Neural progenitor cell (in vitro differentiated cells): ENCODE results near the gene RRBP1.

Experiments used
- EZH2 ChIP-seq: fragments of 200-600 bp; sonication (generic); IDR thresholded peaks from 2 replicates; pipeline ENCODE4 v1.6.1; 2017; ENCODE audit warnings: antibody characterized with exemption, mild to moderate bottlenecking, moderate library complexity
- TF ChIP-seq, protein P1 (sequence below): fragments of 200-600 bp; sonication (generic); IDR thresholded peaks from 2 replicates; pipeline ENCODE4 v1.5.1; 2017; ENCODE audit warnings: antibody characterized with exemption, mild to moderate bottlenecking

DNA sequence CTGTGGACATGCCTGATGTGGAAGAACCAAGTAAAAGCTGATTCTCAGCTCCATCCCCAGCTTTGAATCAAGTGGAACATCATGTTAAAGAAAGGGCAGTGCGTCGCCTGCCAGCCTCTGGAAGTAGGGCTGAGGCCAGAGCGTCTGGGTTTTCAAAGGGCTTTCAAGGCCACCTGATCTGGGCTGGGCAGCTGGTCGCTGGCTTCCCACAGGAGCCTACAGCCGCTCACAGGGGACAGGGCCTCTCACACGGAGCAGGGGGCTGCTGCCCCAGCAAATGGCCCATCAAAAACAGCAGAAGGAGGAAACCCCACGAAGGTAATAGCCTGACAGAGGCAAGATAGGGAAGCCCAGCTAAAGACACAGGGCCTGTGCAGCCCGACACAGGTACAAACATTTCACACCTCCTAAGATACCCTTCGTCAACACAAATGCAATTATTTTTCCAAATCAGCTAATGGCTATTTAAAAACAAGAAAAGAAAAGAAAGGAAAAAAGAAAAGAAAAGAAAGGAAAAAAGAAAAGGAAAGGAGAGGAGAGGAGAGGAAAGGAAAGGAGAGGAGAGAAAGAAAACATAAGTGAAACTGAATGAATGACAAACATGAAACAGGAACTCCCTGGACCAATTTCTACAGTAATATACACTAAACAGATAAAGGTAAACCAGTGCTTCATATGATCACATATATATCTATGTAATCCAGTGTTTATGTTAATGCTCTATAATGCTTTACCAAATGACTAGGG lies 24.8 kb downstream of the RRBP1 start:
- TF ChIP-seq, protein P1, sequence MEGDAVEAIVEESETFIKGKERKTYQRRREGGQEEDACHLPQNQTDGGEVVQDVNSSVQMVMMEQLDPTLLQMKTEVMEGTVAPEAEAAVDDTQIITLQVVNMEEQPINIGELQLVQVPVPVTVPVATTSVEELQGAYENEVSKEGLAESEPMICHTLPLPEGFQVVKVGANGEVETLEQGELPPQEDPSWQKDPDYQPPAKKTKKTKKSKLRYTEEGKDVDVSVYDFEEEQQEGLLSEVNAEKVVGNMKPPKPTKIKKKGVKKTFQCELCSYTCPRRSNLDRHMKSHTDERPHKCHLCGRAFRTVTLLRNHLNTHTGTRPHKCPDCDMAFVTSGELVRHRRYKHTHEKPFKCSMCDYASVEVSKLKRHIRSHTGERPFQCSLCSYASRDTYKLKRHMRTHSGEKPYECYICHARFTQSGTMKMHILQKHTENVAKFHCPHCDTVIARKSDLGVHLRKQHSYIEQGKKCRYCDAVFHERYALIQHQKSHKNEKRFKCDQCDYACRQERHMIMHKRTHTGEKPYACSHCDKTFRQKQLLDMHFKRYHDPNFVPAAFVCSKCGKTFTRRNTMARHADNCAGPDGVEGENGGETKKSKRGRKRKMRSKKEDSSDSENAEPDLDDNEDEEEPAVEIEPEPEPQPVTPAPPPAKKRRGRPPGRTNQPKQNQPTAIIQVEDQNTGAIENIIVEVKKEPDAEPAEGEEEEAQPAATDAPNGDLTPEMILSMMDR = no peak
- TF ChIP-seq EZH2 = no peak
